ENCODE data around the gene HSPB6.
"Not testable (repeated sequence)": the region's sequence is repeated elsewhere in the genome, so short reads cannot be mapped to it uniquely, and the experiment has no call there.

The HSPB6 gene

DNA sequence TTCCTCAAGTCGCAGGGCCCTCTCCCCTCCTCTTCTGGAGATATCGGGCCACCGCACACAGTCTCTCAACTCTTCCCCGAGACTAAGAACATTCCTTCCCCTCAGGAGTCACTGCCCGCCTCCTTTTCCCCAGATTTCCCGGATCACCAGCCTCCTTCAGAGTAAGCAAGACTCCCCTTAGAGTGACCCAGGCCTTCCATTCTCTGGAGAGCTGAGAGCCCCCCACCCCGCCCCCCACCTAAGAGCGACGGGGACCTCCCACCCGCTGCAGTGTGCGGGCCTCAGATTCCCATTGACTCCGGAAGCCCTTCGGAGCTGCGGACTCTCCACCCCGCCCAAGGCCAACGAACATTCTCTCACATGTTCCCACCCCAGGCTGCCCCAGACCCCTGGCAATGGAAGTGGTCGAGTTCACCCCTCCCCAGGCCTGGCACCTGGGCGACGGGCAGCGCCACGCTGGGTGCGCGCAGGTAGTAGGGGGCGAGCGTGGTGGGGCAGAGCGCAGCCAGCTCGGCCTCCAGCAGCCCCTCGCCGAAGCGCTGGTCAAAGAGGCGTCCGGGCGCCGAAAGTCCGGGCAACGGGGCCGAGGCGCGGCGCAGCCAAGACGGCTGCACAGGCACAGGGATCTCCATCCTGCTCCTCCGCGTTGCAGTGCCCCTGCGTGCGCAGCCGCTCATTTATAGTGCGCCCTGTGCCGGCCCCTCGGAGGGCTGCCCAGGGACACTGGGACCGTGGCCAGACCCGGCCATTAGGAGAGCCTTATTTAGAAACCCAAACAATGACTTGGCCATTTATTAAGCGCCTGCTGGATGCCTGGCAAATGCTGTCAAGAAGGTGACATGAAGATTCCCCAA, at the start of gene HSPB6:
TSS of gene HSPB6 (minus strand) at position 653 of the 854 bp plus-strand sequence. CDS start at position 632, 21 bp downstream.
- DNase-seq: no peak

GRCh38 chr19:35806597-35806996, 49.8 kb upstream of the HSPB6 start:
- no peak for DNase-seq

- no peak for DNase-seq
Observed at GRCh38 chr19:35805526-35806102, 48.8 kb upstream of the HSPB6 start.

DNA sequence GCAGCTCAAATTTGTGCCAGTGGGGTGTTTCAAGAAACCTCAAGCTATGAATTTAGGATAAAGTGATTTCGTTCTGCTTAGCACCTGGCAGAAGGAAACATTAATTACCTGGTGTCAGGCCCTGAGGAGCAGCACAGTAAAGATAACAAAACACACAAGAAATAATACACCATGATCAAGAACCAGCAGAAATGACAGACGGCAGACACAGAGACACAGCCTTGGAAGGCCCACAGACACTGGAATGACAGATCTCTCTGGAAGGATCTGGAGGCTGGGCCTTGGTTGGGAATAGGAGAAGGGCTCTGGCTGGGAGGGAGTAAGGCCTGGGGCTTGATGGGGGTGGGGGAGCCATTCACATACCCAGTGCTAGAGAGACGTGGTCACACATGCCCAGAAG, 45.0 kb upstream of the HSPB6 start:
- no peak for DNase-seq

DNA sequence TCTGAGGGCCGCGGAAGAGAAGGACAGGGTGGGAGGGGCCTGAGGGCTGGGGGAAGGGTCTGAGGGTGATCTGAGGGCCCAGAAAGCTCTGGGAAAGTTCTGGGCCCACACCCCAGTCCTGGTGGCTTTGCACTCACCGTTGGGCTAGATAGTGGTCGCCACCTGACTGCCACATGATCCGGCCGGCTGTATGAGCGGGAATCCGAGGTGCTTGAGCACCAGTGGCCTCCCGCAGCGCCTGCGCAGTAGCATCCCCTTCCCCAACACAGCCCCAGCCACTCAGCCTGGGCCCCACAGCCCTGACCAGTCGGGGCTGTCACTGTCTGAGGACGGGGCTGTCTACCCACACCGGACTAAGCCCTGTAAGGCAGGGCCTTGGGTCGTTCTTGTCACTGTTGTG, 40.8 kb upstream of the HSPB6 start:
- DNase-seq: no peak

DNA sequence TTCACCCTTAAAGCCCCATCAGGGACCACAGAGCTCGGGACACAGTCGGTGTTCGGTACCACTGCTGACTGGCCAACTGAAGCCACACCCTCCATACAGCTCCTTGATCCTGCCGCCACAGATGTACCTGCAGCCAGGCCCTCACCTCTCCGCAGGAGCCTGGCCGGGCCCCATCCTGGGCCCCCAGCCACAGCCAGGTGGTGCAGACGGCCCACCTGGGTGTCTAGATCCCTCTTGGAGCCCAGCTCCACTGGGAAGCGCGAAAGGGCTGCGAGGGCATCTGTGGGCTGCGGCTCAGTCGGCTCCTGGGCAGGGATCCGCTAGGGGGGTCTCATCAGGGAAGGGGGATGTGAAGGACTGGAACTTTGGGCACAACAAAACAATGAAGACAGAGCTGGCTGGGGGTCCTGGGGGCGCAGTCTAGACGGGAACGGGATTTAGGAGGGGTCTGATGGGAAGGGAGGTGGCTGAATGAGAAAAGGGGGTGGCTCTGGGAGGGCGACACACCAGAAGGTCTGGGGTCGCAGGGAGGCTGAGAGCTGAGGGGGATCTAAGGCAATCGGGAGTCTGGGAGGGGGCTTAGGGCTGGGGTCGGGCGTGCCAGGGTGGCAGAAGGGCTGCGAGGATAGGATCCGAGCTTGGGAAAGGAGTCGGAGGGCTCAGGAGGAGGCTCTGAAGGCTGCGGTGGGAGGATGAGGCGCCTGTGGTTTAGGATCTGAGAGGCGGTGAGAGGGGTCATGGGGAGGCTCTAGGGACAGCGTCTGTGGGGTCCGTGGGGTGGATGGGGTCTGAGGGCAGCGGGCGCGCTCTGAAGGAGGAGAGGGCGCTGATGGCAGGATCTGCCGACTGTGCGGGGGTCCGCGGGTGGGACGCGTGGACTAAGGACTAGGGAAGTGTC, 40.1 kb upstream of the HSPB6 start:
- DNase-seq: no peak

DNA sequence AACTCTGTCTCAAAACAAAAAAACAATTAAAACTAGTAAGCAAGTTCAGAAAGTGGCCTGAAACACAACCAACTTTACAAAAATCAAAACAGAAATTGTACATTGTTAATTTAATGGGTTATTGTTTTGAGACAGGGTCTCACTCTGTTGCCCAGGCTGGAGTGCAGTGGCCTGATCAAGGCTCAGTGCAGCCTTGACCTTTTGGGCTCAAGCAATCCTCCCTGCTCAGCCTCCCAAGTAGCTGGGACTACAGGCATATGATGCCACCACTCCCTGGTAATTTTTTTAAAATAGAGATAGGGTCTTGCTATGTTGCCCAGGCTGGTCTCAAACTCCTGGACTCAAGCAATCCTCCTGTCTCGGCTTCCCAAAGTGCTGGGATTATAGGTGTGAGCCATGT, 38.7 kb upstream of the HSPB6 start:
- not testable (repeated sequence) for DNase-seq

GRCh38 chr19:35793381-35794165, 36.7 kb upstream of the HSPB6 start:
- no peak for DNase-seq

GRCh38 chr19:35792888-35793287, 36.1 kb upstream of the HSPB6 start:
- no peak for DNase-seq

GRCh38 chr19:35792312-35792711, 35.5 kb upstream of the HSPB6 start:
- DNase-seq: no peak

- DNase-seq: no peak
Observed at GRCh38 chr19:35791814-35792279, 35.0 kb upstream of the HSPB6 start.

GRCh38 chr19:35790981-35791813, 34.4 kb upstream of the HSPB6 start:
- no peak for DNase-seq

DNA sequence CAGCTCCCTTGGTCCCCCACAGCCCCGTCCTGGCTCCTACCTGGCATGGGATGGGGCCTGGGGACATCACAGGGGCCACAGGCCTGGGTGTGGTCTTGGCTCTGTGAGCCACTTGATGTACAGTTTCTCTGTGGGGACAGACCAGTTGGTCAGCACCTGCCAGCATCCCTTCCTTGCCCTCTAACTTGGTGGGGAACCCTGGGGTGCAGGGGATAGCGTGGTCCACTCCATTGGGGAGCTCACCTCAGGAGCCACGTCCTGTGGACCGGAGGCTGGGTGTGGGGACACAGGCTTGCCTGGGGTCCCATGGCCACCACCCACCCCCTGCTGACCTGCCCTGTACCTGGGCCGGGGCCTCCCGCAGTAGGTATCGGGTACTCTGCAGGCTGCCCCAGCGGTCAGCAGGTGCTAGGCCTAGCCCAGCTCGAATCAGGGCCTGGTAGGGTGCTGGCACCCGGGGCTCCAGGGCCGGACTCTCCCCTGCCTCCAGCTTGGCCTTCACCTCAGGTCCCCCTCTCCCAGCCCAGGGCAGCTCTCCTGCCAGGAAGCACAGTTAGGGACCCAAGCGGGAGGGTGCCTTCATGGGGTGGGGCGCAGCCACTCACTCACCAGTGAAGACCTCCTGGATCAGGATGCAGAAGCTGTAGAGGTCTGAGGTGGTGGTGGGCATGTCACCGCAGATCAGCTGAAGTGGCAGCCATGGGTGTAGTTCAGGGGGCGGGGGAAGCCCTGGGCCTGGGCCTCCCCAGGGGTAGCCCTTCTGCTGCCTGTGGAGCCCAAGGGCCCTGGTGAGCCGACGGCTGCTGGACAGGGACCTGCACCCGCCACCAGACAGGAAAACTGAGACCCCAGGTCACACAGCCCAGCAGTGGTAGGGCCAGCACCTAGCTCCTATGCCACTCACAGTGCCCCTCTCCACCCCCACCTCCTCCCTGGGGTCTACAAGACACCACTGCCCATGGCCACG, 33.4 kb upstream of the HSPB6 start:
- DNase-seq: no peak

DNA sequence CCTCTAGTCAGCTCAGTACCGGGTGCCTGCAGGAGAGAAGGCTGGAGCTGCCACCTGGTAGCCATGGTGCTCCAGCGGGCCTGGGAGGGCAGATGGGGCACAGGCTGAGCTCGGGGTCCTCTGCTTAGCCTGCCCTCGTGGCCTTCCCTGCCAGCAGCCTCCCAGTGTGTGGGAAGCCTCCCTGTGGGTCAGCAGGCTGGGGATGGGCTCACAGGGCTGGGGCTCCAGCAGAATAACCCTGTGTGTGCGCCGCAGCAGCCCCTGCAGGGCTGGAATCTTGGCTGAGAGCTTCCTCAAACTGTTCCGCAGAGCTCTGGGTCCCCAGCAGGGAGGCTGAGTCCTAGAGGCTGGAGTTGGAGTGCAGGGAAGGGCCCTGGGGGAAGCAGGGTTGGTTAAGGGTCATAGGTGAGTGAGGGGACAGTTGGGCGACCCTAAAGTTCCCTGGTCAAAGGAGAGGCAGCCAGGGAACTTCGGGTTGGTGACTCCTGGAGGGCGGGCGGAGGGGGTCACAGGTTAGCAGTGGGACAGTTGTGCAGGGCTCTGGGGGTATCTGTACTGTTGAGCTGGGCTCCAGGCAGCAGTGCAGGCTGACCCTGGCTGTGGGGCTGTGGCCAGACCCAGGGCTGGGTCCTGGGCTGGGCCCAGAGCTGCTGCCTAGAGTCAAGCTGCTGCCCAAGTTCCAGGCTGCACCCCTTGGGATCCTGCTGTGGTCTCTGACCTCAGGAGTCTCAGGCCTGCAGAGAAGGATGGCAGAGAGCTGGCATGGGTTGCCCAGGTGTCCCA, 32.6 kb upstream of the HSPB6 start:
- no peak for DNase-seq

DNA sequence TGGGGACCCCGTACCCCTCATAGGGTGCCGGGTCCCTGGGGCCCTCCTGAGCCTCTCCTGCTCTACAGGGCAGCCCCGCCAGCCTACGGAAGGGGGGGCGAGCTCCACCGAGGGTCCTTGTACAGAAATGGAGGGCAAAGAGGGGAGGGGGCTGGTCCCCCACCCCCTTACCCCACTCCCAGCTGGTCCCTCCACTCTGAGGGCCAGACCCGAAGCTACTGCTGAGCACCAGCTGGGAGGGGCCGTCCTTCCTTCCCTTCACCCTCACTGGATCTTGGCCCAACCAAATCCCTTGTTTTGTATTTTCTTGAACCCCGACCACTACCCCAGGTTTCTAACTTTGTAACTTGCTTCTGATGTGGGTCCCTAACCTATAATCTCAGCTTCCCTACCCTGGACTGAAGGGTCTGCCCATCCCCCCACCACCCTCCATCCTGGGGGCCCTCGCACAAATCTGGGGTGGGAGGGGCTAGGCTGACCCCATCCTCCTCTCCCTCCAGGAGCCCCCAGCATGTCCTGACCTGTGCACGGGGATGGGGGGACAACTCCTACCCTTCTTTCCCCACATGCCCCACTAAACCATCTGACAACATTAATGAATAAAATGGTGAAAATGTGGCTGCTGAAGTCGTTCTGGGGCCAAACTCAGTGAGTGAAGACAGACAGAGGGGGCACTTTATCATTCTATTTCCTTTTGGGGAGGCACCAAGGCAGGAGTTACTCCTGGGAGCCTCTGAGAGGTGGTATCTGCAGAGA, 31.6 kb upstream of the HSPB6 start:
- no peak for DNase-seq

- DNase-seq: no peak
Observed at GRCh38 chr19:35787227-35787799, 30.5 kb upstream of the HSPB6 start.

DNA sequence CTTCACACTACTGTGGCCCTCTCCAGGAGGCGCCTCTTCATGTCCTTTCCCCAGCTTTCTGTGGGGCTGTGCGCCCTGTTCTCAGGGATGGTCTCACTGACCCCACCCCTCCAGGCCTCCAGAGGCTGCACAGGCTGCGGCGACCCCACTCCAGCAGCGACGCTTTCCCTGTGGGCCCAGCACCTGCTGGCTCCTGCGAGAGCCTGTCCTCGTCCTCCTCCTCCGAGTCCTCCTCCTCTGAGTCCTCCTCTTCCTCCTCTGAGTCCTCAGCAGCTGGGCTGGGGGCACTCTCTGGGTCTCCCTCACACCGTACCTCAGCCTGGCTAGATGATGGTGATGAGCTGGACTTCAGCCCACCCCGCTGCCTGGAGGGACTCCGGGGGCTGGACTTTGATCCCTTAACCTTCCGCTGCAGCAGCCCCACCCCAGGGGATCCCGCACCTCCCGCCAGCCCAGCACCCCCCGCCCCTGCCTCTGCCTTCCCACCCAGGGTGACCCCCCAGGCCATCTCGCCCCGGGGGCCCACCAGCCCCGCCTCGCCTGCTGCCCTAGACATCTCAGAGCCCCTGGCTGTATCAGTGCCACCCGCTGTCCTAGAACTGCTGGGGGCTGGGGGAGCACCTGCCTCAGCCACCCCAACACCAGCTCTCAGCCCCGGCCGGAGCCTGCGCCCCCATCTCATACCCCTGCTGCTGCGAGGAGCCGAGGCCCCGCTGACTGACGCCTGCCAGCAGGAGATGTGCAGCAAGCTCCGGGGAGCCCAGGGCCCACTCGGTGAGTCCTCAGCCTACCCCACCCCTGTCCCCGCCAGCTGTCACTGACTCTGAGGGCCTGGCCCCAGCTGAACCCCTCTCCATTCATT, 29.7 kb upstream of the HSPB6 start:
- DNase-seq: no peak

DNA sequence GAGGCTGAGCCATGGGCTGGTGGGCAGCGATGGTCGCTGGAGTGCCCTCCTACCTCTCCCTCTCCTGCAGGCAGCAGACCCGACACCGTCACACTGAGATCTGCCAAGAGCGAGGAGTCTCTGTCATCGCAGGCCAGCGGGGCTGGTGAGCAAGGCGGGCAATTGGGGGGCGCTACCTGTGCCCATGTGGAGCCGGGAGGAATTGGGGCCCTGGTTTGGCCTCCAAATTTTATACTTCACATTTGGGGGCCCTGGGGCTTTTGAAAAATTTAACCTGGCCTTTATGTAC, 28.5 kb upstream of the HSPB6 start:
- no peak for DNase-seq
